Activated CD4-positive, alpha-beta T cell treated with anti-CD3 and anti-CD28 coated beads, Interleukin-2, Interleukin-4, amounts not matched to agents 100 ng/mL and 50 ng/mL, durations not matched to agents 16 hours and 8 hours (primary cell): Measurements from ENCODE around the gene RPS21.

ENCODE experiments used
- DNase-seq: peaks from one replicate; pipeline ENCODE4 v3.0.0-alpha.2; 2020; ENCODE audit warnings: low spot score

RPS21 gene

GRCh38 chr20:62378215-62378614 is 8.7 kb upstream of the RPS21 start:
- DNase-seq: no peak

DNA sequence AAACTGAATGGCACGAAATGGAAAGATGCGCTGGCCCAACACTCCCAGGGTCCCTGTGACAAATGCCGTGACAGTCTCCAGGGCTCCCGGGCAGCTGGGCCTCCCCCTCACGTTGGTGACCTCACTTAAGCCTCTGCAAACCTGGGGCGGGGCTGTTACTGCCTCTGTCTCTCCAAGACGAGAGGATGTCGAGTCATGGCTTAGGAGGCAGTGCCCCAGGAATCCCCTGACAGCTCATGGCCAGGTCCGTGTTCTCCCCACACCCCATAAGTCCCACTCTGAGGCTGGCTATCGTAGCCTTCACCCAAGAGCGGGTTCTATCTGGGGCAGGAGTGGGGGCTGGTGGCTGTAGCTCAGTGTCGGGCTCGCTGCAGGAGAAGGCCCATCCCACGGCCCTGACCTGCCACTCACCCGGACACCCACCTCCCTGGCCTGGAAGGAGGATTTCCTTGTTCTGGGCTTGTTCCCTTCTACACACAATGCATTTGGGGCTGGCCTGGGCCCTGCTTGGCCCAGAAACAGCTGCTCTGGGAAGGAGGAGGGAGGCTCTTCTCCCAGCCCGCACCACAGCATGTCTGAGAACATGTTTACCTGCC is 5.6 kb upstream of the RPS21 start:
- DNase-seq: no peak

DNA sequence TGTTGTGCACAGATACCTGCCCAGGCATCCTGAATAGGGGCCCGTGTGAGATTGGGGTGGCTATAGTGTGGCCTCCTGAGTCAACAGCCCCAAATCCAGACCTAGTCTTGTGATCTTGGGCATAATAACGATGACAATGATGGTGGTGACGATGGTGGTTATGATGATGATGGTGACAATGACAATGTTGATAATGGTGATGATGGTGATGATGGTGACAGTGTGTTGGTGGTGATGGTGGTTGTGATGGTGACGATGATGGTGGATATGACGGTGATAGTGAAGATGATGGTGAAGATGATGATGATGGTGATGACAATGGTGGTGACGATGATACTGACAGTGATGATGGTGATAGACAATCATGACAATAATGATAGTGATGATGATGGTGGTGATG is 5.1 kb upstream of the RPS21 start:
- DNase-seq: no peak

DNA sequence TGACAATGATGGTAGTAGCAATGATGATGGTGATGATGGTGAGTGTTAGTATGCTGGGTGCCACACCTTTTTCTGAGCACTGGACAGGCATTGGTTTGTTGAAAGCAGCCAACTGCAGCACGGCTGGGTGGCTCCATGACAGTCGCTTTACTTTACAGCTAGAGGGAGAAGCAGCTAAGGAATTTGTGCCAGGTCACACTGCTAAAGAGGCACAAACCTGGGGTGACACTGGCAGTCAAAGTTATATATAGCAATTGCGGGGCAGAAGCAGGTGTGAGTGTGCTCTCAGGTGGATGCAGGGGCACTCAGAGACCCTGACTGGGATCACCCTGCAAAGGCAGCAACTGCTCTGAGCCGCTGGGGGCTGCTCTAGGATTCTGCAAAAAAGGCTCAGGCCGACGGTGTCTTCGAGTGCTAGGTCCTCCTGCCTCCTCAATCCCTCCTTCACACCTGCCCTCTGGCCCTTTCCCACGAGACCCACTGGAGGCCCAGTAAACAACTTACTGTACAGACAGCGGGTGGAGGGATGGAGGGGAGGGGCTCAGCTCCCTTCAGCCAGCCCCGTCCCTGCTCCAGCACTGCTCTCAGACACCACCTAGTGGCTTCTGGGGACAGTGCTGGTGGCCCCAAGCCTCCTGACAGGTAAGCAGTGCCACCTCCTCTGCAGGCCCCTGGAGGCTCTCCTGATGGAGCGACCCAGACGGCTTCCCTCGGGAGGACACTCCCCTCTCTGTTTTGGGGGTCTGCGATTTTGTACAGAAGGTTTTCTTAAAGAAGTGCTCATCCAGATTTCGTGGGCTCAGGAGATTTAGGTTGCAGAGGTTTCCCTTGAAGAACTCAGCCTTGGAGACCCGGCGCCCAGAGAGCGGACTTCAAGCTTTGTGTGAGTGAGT is 4.4 kb upstream of the RPS21 start:
- peak; percentile 83 for DNase-seq

GRCh38 chr20:62387219-62387913 is 463 bp downstream of the RPS21 start:
- no peak for DNase-seq

DNA sequence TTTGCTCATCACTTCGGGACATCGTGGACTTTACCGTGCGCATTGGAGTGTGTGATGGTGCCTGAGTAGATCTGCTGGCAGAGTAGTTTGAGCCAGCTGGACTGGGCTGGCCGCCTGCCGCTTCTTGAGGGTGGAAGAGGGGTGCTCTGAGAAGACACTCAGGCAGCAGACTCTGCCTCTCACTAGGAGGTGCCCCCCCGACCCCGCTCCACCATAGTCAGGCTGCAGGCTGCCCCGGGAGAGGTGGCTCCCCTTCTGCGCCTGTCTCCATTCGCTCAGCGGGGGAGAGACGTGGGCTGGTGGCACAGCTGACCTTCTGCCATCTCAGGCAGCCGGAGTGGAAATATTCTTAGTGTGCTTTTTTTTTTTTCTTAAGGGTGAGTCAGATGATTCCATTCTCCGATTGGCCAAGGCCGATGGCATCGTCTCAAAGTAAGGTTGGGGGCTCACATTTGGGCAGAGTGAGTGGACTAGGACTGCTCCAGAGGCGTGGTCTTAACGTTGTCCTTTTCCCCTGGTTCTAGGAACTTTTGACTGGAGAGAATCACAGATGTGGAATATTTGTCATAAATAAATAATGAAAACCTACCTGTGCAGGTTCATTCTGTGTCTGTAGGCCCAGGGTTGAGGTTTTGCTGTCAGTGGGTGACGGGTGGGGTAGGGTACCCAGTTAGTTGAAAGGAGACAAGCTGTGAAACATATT is 1.2 kb downstream of the RPS21 start:
- DNase-seq: no peak

DNA sequence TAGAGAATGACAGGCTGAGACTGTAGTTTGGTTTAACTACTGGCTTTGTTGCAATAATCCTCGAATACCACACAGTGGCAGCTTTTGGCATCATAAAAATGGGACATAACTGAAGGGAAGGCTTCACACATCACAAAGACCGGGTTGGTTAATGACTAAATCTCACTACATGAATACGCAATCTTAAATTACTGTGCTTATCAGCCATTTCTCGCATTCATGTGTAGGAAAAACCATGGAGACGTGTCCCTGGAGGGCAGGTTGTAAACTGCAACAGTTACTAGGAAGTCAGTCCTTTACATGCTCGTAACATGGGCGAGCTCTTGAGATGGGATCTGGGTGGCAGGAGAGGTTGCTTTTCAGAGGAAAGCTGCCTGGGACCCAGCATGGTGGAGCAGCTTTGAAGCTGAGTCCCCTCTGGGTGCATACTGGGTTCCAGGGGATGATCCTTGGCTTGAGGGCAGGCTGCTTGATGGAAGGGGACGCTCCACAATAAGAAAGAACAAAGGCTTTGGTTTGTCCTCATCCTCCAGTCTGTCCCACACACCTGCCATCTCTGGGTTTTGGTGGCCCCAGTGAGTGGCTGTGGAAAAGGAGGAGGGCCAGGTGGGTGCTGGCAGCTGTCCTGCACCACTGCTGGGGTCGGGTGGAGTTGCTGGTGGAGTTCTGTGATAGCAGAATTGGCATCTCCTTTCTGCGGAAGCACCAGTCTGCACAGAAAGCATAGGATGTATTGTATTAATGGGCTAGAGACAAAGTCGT is 2.1 kb downstream of the RPS21 start:
- DNase-seq: no peak

- no peak for DNase-seq
Measured at GRCh38 chr20:62389601-62390087, 2.7 kb downstream of the RPS21 start.

DNA sequence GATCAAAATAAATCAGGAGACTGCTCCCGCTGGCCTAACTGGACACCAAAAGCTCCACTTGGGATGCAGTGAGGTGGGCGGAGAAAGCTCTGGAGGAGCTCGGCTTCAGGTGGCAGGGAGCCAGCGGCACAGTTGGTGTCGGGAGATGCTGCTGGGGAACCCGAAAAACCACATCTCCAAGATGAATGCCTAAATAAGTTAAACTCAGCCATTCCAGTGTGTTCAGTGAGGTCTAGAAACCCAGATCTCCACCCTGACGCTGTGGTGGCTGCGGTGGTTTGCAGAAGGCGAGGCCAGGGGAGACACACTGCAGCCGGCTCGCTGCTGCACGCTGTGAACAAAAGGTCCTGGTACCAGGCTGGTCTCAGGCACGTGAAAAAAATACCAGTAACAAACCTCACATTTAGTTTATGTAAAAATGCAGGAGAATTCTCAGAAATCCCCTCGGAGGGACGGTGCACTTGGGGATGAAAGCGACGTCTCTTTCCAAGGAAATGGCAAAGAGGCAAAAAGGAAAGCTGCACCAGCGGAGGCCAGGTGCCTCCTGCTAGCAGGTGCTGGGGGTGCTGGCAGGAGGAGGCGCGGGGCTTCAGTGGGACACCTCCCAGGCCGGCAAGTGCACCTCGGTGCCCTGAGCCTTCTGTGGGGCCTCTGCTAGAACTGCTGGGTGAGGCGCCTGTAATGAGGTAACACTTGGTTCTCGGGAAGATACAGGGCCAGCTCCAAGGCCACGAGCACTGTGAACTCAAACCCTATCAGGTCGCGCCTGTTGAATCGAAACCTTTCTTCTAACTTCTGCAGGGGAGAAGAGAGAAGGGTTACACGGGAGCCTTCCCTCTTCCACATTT is 3.6 kb downstream of the RPS21 start:
- no peak for DNase-seq

DNA sequence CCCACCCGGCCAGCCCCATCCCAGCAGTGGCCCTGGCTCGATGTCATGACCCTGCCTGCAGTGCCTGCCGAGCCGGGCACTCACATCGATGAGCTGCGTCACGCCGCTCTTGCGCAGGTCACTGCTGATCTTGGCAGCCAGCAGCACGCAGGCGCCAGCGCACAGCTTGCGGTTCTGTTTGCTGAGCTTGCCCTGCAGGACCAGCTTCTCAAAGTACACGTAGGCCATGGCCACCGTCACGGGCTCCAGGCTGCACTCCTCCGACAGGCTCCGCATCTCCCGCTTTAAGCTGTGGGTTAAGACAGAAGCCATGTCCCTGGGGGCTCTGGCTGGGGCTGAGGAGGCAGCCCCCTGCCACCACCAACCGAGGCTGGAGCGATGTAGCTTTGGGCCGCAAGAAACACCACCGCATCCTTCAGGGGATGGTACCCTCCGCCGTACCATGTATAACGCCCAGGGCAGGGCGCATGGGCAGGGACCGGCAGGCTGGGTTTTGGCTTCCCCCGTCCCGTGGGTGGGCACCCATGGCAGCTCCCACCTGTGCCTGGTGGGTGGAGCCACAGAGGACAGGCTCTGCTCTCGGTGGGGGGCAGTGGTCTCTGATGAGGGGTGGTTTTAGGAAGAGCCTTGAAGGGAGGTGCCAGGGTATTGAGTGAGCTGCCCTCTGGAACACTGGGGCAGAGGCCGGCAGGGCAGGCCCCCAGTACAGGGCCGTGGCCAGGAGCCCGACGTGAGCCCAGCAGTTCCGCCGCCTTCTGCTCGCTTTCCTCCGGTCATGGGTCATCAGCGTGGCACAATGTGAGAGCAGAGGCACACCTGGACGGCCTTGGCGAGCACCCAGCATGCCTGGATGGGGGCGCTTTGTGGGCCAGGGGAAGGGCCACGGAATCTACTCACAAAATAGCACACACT is 4.5 kb downstream of the RPS21 start:
- DNase-seq: no peak

DNA sequence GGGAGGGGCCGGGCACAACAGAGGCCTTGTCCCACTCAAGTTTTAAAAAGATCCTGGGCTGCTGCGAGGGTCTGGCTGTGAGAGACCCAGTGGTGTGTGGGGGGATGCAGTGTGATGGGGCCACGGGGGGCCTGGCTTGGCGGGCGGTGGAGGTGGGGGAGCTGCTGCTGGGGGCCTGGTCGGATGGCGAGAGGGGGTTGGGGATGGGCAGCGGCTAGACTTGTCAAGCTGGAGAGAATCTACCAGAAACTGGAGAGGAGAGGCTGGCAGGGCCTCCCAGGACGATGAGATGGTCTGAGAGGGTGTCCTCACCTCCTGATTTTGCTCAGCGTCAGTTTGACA is 5.1 kb downstream of the RPS21 start:
- DNase-seq: no peak

GRCh38 chr20:62392621-62393334 is 5.9 kb downstream of the RPS21 start:
- no peak for DNase-seq

DNA sequence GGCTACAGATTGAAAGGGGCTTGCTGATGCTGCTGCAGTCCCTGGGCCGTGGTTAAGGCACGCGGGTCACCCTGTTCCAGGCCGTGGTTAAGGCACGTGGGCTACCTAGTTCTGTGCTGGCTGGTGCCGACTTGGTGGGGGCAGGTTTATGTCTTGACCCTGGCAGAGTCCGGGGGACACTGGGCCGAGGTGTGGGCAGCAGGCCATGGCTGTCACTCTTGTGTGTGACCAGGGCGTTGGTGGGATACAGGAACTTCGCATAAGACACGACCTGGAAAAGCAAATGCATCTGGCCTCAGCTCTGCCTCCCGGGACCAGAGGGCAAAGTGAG is 6.4 kb downstream of the RPS21 start:
- no peak for DNase-seq

GRCh38 chr20:62393830-62394229 is 6.9 kb downstream of the RPS21 start:
- DNase-seq: no peak

DNA sequence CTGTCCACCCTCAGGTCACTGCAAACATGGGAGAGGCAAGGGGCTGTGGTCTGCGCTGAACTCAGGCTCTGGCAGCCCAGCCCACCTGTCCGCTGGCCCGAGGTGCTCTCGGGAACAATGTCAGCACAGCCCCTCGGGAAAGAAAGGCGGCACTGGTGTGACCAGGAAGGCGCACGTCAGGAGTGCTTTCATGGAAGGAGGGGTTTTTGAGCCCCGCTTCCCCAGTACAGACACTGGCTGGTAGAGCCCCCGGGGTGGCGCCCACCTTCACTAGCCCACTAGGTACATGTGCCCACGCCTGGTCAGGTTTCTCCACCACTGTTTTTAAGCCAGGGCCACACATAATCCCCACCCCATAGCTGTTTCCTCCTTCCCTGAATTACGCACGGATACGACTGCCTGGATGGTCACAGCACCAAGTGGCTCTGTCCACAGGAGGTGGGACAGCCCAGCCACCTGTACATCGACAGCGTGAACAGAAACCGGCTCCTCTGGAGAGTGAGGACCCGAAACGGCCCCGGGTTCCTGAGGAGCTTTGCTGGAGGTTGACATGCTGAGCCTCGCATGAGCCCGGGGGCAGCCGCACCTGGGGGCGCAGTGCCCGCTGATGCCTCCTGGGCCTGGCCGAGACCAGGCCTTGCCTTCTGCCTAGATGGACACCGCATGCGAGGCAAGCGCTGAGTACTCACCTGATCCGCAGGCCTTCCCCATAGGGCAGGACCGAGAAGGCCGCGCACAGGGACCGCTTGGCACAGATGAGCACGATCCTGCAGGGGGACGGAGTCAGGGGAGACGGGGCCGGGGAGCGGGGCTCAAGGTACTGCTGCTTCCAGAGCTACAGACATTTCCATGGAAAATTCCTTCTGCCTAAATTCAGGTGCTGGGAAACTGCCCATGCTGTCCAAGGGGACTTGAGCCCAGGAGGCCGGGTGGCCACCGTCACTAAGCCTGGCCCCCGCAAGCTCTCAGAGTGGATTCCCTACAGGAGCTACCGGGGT is 7.6 kb downstream of the RPS21 start:
- no peak for DNase-seq

DNA sequence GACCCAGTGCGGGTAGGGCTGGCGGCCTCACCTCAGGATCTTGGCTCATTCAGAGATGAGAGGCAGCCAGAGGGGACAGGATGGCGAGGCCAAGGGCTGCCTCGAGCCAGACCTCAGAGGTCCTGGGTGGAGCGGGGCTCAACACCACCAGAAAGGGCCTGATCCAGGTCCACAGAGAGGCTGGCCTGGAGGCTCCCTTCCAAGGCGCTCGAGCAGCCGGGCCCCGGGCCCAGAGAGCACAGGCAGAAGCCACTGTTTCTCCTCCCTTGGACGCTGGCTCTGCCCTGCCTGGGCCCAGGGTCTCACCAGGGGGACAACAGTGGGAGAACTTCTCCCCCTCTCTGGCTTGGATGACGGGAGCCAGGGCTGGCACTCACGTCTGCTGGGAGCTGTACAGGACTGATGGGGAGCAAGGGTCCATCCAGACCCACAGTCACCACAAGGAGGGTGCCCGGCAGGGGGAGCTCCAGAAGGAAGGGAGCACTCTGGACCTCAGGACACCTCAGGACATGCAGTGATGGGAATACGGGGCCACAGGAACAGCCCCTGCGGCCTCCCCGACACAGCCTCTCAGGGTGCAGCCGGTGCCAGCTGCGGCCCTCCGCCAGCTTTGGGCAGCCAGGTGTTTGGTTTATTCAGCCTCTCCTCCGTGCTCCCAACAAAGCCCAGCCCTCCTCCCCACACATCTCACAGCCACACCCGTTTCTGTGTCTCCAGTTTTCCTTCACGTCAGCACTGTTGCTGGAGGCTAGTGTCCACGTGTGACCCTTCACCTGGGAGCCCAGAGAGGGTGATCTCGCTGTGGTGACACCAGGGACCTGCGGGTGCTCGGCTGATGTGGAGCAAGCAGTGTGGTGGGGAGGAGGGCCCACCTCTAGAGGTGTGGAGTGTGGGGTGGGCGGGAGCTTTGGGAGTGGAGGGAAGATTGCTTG is 8.7 kb downstream of the RPS21 start:
- DNase-seq: no peak
